Body of pancreas (tissue), 4 donors: ENCODE measurements around the gene NOG. TPM values are rescaled to one million over a fixed set of nuclear protein-coding genes. Genes with fewer than 3 reads are reported as not detected.

ENCODE experiments used
- ATAC-seq: fragments of 150-250 bp; one replicate; pipeline ENCODE4 v1.9.1; 2016
- DNase-seq, 4 donors: peaks; one replicate each; pipeline ENCODE4 v3.0.0-alpha.2; 2019
- H3K27ac ChIP-seq, 4 donors: fragments of 200-600 bp; sonication (generic); 1 replicate in 3 of 4; 2 replicates in 1 of 4; pipeline versions ENCODE4 v1.5.1 to v1.6.1; 2016 to 2019; ENCODE audit warnings: mild to moderate bottlenecking in 1 of 4, mixed read lengths in 1 of 4, moderate library complexity in 1 of 4
- H3K27me3 ChIP-seq, 2 donors: fragments of 200-600 bp; sonication (generic); one replicate each; pipeline ENCODE4 v1.6.0; 2016; ENCODE audit warnings: mild to moderate bottlenecking in 1 of 2
- H3K36me3 ChIP-seq, 2 donors: fragments of 200-600 bp; sonication (generic); replicated peaks in 1 of 2; 2 replicates each; pipeline ENCODE4 v1.5.1; 2016; ENCODE audit warnings: low read depth in 2 of 2; ENCODE audit not compliant: insufficient read depth in 1 of 2
- H3K4me1 ChIP-seq: fragments of 200-600 bp; sonication (generic); one replicate; pipeline ENCODE4 v1.6.0; 2016
- H3K4me3 ChIP-seq, 2 donors: fragments of 200-600 bp; sonication (generic); 1 replicate in 1 of 2; 2 replicates in 1 of 2; pipeline ENCODE4 v1.5.1; 2016 to 2019
- H3K9me3 ChIP-seq, 3 donors: fragments of 200-600 bp; sonication (generic); 1 replicate in 2 of 3; 2 replicates in 1 of 3; pipeline ENCODE4 v1.5.1; 2016
- POLR2A ChIP-seq, 3 donors: fragments of 450-650 bp; IDR thresholded peaks; one replicate each; pipeline ENCODE4 v1.6.1; 2016; ENCODE audit warnings: antibody characterized with exemption in 3 of 3, mild to moderate bottlenecking in 2 of 3
- WGBS, 2 donors: methylation state at CpG; one replicate each; pipeline ENCODE4 v1.1.5; 2017; 5-methylcytosine and 5-hydroxymethylcytosine counted together
- intact Hi-C: fragments of 100-400 bp; cut with DNase I; formaldehyde crosslinking; loops from one replicate; pipeline ENCODE4 v1.15.1; 2023
- total RNA-seq, 2 donors: library from RNA; depleted of rRNA; stranded (reverse); fragments of >200 nt; gene quantifications; one replicate each; pipeline ENCODE4 v1.1.0, GENCODE V29; 2016
- TF ChIP-seq, protein P1 (sequence below), 7 experiments: fragments of 450-650 bp in 4 of 7; fragments of 200-600 bp in 3 of 7; sonication (generic) in 3 of 7; IDR thresholded peaks; one replicate each; pipeline ENCODE4 v1.5.1; 2016 to 2019; ENCODE audit warnings: antibody characterized with exemption in 7 of 7

Gene NOG
- total RNA-seq, 2 donors from 2014 or later = 3.0 TPM; not detected in 1

DNA sequence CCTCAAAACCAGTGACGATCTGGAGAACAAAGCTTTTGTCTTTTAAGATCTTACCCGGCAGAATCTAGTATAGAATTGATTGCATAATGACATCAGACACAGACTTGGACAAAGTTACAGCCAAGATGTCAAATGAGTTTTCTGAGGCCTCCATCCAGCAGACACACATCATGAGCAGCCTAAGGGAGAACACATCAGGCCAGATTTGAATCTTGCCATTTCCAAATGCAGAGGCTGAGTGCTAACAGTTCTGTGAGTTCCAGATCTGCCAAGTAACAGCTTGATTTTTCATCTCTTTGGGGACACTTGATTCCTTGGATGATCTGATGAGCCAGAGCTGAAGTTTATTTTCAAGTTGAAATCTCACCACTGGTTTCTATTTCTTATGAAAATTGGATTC lies 21.0 kb downstream of the NOG start:
- Histone ChIP-seq H3K4me3 (no peak overlapping the region), H3K27me3 (no peaks in the 10 kb centered on the region), H3K9me3 (no peaks in the 10 kb centered on the region), H3K4me1 (no peaks in the 10 kb centered on the region), H3K36me3 (no peaks in the 10 kb centered on the region), H3K27ac (no peak overlapping the region)
- DNase-seq (no peak), ATAC-seq (no peak)
- no peak for TF ChIP-seq POLR2A (IDR thresholded peaks at IDR 0.05)
- TF ChIP-seq, protein P1, sequence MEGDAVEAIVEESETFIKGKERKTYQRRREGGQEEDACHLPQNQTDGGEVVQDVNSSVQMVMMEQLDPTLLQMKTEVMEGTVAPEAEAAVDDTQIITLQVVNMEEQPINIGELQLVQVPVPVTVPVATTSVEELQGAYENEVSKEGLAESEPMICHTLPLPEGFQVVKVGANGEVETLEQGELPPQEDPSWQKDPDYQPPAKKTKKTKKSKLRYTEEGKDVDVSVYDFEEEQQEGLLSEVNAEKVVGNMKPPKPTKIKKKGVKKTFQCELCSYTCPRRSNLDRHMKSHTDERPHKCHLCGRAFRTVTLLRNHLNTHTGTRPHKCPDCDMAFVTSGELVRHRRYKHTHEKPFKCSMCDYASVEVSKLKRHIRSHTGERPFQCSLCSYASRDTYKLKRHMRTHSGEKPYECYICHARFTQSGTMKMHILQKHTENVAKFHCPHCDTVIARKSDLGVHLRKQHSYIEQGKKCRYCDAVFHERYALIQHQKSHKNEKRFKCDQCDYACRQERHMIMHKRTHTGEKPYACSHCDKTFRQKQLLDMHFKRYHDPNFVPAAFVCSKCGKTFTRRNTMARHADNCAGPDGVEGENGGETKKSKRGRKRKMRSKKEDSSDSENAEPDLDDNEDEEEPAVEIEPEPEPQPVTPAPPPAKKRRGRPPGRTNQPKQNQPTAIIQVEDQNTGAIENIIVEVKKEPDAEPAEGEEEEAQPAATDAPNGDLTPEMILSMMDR (IDR thresholded peaks at IDR 0.05) = no peak
- intact Hi-C loops = no loop called here
- WGBS, 2 donors = 47 to 76% methylated on average over 2 of the region's 2 CpGs

DNA sequence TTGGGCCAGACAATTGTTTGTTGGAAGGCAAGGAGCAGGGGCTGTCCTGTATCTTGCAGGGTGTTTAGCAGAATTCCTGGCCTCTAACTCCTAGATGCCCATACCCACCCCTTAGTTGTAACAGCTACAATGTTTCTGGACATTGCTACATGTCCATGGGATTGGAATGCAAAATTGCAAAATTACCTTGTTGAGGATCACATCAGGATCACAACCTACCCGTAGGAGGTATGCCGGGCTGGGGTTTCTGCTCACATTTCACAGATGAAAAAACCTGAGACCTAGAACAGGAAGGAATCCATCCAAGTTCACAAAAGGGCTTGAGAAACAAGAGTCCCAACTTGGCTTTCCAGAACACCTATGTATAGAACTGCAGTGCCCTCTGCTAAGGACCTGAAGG lies 22.7 kb downstream of the NOG start:
- intact Hi-C loops = no loop called here
- H3K4me1 ChIP-seq = no peaks in the 10 kb centered on the region
- no peak overlapping the region for H3K4me3 ChIP-seq
- WGBS, 2 donors = 66 to 80% methylated on average over 1 to 2 of the region's 2 CpGs
- H3K9me3 ChIP-seq = no peaks in the 10 kb centered on the region
- DNase-seq (no peak), ATAC-seq (no peak)
- TF ChIP-seq POLR2A (IDR thresholded peaks at IDR 0.05) = no peak
- TF ChIP-seq, protein P1 (IDR thresholded peaks at IDR 0.05) = no peak
- H3K27me3 ChIP-seq = no peaks in the 10 kb centered on the region
- no peaks in the 10 kb centered on the region for H3K36me3 ChIP-seq
- no peak overlapping the region for H3K27ac ChIP-seq

DNA sequence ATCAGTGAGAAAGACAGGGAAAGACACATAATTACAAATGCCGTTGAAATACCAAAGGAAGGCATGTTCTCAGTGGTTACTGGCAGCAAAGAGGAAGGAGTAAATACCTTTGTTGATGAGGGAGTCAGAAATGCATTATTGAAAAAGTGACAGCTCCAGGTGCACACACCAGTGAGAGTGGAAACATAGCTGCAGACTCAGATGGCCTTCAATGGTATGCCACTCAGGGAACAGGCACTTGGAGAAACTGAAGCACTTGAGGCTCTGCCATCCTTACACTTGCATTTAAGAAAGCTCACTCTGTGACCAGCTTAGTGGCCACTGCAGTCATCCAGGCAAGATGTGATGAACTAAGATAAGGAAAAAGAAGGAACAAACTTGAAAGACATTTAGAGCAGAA lies 29.9 kb downstream of the NOG start:
- Histone ChIP-seq H3K4me1 (no peaks in the 10 kb centered on the region), H3K27me3 (no peaks in the 10 kb centered on the region), H3K36me3 (no peaks in the 10 kb centered on the region), H3K9me3 (no peaks in the 10 kb centered on the region), H3K4me3 (no peak overlapping the region), H3K27ac (no peak overlapping the region)
- intact Hi-C loops = no loop called here
- TF ChIP-seq, protein P1 (IDR thresholded peaks at IDR 0.05) = no peak
- TF ChIP-seq POLR2A (IDR thresholded peaks at IDR 0.05) = no peak
- ATAC-seq = no peak
- 31 to 37% methylated on average over 1 of the region's 1 CpG for WGBS, 2 donors
- DNase-seq = no peak

DNA sequence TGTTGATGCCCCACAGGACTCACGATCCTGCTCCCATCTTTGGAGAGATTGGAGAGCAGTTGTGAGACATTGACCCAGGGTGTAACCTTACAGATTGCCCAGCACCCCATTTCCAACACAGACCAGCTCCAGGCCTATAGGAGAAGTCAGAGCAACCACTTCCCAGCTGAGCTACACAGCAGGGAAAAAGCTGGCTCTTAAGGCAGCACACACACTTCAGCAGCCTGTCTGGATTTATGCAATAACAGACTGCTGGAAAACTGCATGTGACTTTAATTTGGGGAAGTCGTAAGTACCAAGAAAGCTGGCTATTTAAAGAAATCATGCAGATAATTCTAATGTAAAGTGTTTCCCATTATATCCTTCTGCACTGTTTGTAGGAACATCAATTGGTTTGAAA lies 30.8 kb downstream of the NOG start:
- Histone ChIP-seq H3K4me1 (no peaks in the 10 kb centered on the region), H3K27ac (no peak overlapping the region), H3K27me3 (no peaks in the 10 kb centered on the region), H3K9me3 (no peaks in the 10 kb centered on the region), H3K4me3 (no peak overlapping the region), H3K36me3 (no peaks in the 10 kb centered on the region)
- TF ChIP-seq POLR2A (IDR thresholded peaks at IDR 0.05) = no peak
- intact Hi-C loops = no loop called here
- DNase-seq (peak in 1 of 4 donors; percentile 2), ATAC-seq (no peak)
- 66 to 82% methylated on average over 2 of the region's 2 CpGs for WGBS, 2 donors

DNA sequence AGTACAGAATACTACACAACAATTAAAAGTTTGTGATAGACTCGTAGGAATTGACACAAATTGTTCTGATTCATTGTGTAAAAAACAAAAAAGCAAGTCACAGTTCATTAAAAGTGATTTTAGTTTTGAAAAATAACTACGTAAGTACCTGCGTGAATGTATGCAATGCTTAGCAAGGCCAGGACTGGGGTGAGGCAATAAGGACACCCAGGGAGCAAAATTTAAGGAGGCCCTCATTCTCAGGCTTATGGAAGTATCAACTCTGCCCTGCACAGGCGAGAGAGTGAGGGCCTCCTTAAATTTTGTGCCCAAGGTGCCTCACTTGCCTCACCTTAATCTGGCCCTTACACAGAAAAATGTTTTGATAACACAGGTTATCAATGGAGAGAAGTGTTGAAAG lies 31.4 kb downstream of the NOG start:
- no peak for DNase-seq
- no peaks in the 10 kb centered on the region for H3K9me3 ChIP-seq
- no peak overlapping the region for H3K4me3 ChIP-seq
- 68 to 77% methylated on average over 4 of the region's 4 CpGs for WGBS, 2 donors
- TF ChIP-seq, protein P1 (IDR thresholded peaks at IDR 0.05) = no peak
- TF ChIP-seq POLR2A (IDR thresholded peaks at IDR 0.05) = no peak
- ATAC-seq = no peak
- no peaks in the 10 kb centered on the region for H3K4me1 ChIP-seq
- H3K27ac ChIP-seq = no peak overlapping the region
- no peaks in the 10 kb centered on the region for H3K36me3 ChIP-seq
- intact Hi-C loops = no loop called here
- no peaks in the 10 kb centered on the region for H3K27me3 ChIP-seq
